Astrocyte (in vitro differentiated cells and primary cell): ENCODE results near the gene PLCXD3.

Experiments
- EZH2 ChIP-seq: IDR thresholded peaks from 2 replicates; pipeline ENCODE4 v1.6.1; 2012; ENCODE audit warnings: mild to moderate bottlenecking, low read length, inconsistent platforms; ENCODE audit not compliant: insufficient read depth
- TF ChIP-seq, protein P1 (sequence below): IDR thresholded peaks from 2 replicates; pipeline ENCODE4 v1.5.1; 2011; ENCODE audit warnings: low read depth, mild to moderate bottlenecking, inconsistent platforms, low read length, moderate library complexity; ENCODE audit not compliant: insufficient read depth

DNA sequence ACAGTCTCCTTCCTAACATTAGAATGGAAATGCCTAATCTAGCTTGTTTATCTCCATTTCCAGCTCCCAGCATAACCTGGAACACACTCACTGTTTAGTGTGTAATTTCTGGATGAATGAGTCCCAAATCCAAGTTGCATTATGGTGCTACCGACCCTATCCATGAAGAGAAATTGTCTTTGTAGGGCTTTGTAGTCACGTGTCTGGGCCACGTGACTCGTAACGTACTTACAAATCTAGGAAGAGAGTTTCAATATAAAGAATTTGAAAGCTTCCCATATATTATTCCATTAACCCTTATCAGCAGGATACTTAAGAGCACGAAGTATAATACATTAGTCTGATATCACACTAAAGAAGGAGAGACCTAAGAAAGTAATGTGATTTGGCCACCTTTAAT, 28.2 kb downstream of the PLCXD3 start:
- TF ChIP-seq, protein P1, sequence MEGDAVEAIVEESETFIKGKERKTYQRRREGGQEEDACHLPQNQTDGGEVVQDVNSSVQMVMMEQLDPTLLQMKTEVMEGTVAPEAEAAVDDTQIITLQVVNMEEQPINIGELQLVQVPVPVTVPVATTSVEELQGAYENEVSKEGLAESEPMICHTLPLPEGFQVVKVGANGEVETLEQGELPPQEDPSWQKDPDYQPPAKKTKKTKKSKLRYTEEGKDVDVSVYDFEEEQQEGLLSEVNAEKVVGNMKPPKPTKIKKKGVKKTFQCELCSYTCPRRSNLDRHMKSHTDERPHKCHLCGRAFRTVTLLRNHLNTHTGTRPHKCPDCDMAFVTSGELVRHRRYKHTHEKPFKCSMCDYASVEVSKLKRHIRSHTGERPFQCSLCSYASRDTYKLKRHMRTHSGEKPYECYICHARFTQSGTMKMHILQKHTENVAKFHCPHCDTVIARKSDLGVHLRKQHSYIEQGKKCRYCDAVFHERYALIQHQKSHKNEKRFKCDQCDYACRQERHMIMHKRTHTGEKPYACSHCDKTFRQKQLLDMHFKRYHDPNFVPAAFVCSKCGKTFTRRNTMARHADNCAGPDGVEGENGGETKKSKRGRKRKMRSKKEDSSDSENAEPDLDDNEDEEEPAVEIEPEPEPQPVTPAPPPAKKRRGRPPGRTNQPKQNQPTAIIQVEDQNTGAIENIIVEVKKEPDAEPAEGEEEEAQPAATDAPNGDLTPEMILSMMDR: no peak
- no peak for TF ChIP-seq EZH2
